Right cardiac atrium (tissue), 5 donors: Measurements from ENCODE around the gene PTPRN2. TPM values are rescaled to one million over a fixed set of nuclear protein-coding genes. Genes with fewer than 3 reads are reported as not detected.

Experiments
- ATAC-seq, 2 donors: fragments of 200-7000 bp; cut with Tn5 transposase; one replicate each; pipeline versions ENCODE4 v1.8.0 to v1.9.1; 2020; ENCODE audit warnings: moderate library complexity in 2 of 2, mild to moderate bottlenecking in 1 of 2
- DNase-seq, 3 donors: peaks; one replicate each; pipeline ENCODE4 v3.0.0-alpha.2; 2020
- H3K27ac ChIP-seq: one replicate; pipeline ENCODE4 v1.5.1; 2013; ENCODE audit warnings: mild to moderate bottlenecking, low read length, control low read depth, moderate library complexity
- H3K27me3 ChIP-seq: one replicate; pipeline ENCODE4 v1.6.1; 2013; ENCODE audit not compliant: control insufficient read depth, insufficient read depth
- H3K4me1 ChIP-seq: one replicate; pipeline ENCODE4 v1.6.1; 2013; ENCODE audit warnings: low read length; ENCODE audit not compliant: control insufficient read depth, insufficient read depth
- H3K4me3 ChIP-seq: one replicate; pipeline ENCODE4 v1.5.1; 2013; ENCODE audit warnings: low read length, control low read depth
- H3K9me3 ChIP-seq: one replicate; pipeline ENCODE4 v1.6.1; 2013; ENCODE audit warnings: low read length; ENCODE audit not compliant: control insufficient read depth
- WGBS: extraction: QIAGEN DNeasy Blood & Tissue Kit; methylation state at CpG from one replicate; pipeline ENCODE4 v1.1.7; 2013; 5-methylcytosine and 5-hydroxymethylcytosine counted together
- intact Hi-C, 4 donors: fragments of 100-400 bp; cut with DNase I; formaldehyde crosslinking; loops; one replicate each; pipeline versions ENCODE4 v1.11.0 to v1.14.0; 2022 to 2023
- polyA plus RNA-seq: library from polyadenylated mRNA; stranded (reverse); fragments of 200-250 nt; gene quantifications from one replicate; pipeline ENCODE4 v1.2.3, GENCODE V29; 2013
- total RNA-seq, 4 donors: library from RNA; stranded (reverse); fragmentation: NEBNext Ultra II Directional; extraction: Animal tissue kit (Norgen Biotek cat#: 25700); gene quantifications; one replicate each; pipeline ENCODE4 v1.2.1, GENCODE V29; 2021
- donor health status: healthy with polysubstance abuse.
- donor health status: DM: no; HTN: yes; CAD: no.
- donor health status: DM: no; HTN: no; CAD: no.
- donor health status: DM: no; HTN: yes; CAD: no; lungs with severe emphysema.
- donor health status: DM: yes; HTN: yes; CAD: no.

PTPRN2 gene
- total and polyA plus RNA-seq, 5 donors = 1.5 to 3.9 (median 1.9) TPM

- no peak for DNase-seq
- intact Hi-C loops = no loop called here
- no peak for ATAC-seq
- WGBS = 74% methylated on average over 8 of the region's 8 CpGs
- Histone ChIP-seq H3K27me3 (no peaks in the 10 kb centered on the region), H3K9me3 (no peaks in the 10 kb centered on the region), H3K4me3 (no peak overlapping the region), H3K4me1 (no peaks in the 10 kb centered on the region), H3K27ac (no peak overlapping the region)
Measured at GRCh38 chr7:157520249-157520648, 1067.4 kb downstream of the PTPRN2 start.

GRCh38 chr7:157519798-157520244 lies 1067.8 kb downstream of the PTPRN2 start:
- DNase-seq (peak in 1 of 3 donors; percentile 14), ATAC-seq (no peak)
- no peak overlapping the region for H3K27ac ChIP-seq
- WGBS = 56% methylated on average over 16 of the region's 16 CpGs
- H3K4me3 ChIP-seq = no peak overlapping the region
- no peaks in the 10 kb centered on the region for H3K9me3 ChIP-seq
- H3K4me1 ChIP-seq = no peaks in the 10 kb centered on the region
- intact Hi-C loops = no loop called here
- no peaks in the 10 kb centered on the region for H3K27me3 ChIP-seq

DNA sequence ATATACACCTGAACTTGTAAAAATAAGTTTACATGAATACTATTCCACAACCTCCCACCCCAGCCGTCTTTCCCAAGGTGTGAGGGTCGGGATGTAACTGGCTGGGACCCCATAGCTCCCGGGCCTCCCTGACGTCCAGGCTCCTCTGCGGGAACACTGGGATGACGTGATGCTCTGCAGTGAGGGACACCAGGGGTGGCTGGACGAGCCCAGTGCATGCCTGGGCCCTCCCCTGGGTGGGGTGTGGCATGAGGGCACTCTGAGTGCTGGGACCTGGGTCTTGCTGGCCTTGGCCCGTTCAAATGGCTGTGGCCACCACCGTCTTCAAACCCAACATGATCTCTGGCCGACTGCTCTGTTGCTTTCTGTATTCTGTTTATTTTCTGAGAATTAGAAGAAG lies 1068.4 kb downstream of the PTPRN2 start:
- ATAC-seq (no peak), DNase-seq (peak in 1 of 3 donors; percentile 14)
- H3K27me3 ChIP-seq = no peaks in the 10 kb centered on the region

GRCh38 chr7:157518514-157519175 lies 1069.0 kb downstream of the PTPRN2 start:
- ATAC-seq = no peak
- 85% methylated on average over 6 of the region's 6 CpGs for WGBS
- no peak for DNase-seq

More for the DNA sequence above, 1068.4 kb downstream of the PTPRN2 start:
- H3K4me1 ChIP-seq = no peaks in the 10 kb centered on the region
- H3K27ac ChIP-seq = no peak overlapping the region
- H3K4me3 ChIP-seq = no peak overlapping the region
- intact Hi-C loops = no loop called here
- 56% methylated on average over 10 of the region's 10 CpGs for WGBS
- no peaks in the 10 kb centered on the region for H3K9me3 ChIP-seq

DNA sequence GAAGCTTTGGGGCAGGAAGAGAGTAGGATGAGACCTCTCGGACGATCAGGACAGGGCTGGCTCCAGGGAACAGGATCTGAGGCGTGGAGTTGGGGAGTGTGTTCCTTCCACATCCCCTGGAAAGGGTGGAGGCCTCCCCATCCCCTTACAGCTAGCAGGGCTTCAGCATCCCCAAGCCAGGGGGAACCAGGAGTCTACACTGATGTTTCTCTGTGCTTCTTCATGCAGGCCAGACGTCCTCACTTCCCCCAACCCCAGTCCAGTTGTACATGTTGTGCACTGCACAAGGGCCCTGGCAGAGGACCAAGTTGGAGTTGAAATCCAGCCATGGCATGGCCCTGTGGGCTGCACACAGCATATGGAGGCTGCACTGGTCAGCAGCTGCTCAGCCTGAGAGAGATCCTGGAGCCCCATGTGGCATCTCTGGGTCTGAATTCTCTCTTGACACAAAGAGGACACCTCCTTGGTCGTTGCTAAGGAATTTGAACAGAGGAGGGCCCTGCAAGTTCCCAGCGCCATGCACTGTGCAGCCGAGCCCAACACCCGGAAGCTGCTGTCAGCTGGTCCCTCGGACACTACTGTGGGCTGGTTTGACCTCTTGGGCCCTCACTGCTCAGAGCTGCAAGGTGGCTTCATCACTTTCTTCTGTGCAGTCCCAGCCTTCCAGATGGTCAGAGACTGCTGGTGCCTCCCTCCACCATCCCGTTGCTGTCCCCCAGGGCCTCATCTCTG lies 1069.7 kb downstream of the PTPRN2 start:
- Histone ChIP-seq H3K4me3 (no peak overlapping the region), H3K9me3 (no peaks in the 10 kb centered on the region), H3K27ac (no peak overlapping the region), H3K27me3 (no peaks in the 10 kb centered on the region), H3K4me1 (no peaks in the 10 kb centered on the region)
- no peak for ATAC-seq
- intact Hi-C loops = no loop called here
- WGBS = 62% methylated on average over 10 of the region's 10 CpGs
- no peak for DNase-seq

More at GRCh38 chr7:157518514-157519175, 1069.0 kb downstream of the PTPRN2 start:
- H3K9me3 ChIP-seq = no peaks in the 10 kb centered on the region
- no peak overlapping the region for H3K4me3 ChIP-seq
- intact Hi-C loops = no loop called here
- H3K27me3 ChIP-seq = no peaks in the 10 kb centered on the region
- no peak overlapping the region for H3K27ac ChIP-seq
- no peaks in the 10 kb centered on the region for H3K4me1 ChIP-seq

GRCh38 chr7:157516911-157517781 lies 1070.5 kb downstream of the PTPRN2 start:
- Histone ChIP-seq H3K27ac (no peak overlapping the region), H3K4me1 (no peaks in the 10 kb centered on the region), H3K27me3 (no peaks in the 10 kb centered on the region), H3K9me3 (no peaks in the 10 kb centered on the region), H3K4me3 (no peak overlapping the region)
- intact Hi-C loops = no loop called here
- DNase-seq (peak in 1 of 3 donors; percentile 41), ATAC-seq (no peak)
- WGBS = 86% methylated on average over 25 of the region's 25 CpGs

DNA sequence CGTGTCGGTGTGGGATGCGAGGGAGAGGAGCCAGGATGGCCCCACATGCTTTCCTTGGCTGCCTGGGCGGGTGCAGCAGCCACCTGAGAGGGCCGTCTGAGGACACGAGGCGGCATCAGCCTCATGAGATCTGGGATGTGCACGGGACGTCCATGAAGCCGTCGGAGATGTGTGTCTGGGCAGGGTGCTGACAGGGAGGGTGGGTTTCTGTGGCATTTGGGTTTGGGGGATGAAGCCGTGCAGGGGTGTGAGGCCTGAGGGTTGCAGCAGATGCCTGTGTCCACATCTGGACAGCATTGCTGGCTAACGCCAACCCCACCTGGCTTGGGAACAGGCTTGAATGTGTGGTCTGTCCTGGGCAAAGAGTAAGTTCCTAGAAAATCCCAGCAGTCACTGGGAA lies 1071.3 kb downstream of the PTPRN2 start:
- H3K4me3 ChIP-seq = no peak overlapping the region
- intact Hi-C loops = no loop called here
- ATAC-seq (no peak), DNase-seq (no peak)
- 89% methylated on average over 13 of the region's 13 CpGs for WGBS
- no peaks in the 10 kb centered on the region for H3K9me3 ChIP-seq
- H3K27ac ChIP-seq = no peak overlapping the region
- no peaks in the 10 kb centered on the region for H3K4me1 ChIP-seq
- H3K27me3 ChIP-seq = no peaks in the 10 kb centered on the region

DNA sequence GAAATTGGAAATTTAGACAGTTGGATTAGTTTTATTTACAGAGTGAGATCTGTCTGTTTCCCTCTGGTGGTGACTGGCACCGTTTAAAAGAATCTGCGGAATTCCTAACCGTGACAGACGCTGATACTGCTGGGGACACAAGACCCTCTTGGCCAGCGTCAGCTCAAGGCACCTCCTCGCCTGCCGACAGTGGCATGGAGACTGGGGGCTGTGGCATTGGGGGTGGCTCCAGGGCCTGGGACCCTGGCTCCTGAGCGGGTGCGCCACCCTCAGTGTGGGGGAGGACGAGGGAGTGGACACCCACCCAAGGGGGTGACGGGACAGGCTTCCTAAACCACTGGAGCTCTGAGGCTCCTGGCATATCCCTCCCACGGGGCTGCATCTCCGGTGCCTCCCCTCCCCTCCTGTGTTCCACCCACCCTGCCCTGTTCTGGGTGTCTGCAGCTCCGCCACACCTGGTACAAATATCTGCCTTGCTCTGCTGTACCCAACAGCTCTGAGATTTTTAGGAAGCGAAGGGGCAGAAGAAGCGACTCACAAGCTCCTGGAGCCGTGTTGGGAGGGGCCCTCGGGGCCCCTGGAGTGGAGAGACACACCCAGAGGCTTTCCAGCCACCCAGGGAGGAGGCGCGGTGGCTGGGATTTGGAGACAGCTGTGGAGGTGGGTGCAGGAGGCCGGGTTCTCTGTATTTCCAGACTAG lies 1072.1 kb downstream of the PTPRN2 start:
- Histone ChIP-seq H3K9me3 (no peaks in the 10 kb centered on the region), H3K27me3 (no peaks in the 10 kb centered on the region), H3K4me3 (no peak overlapping the region), H3K4me1 (no peaks in the 10 kb centered on the region), H3K27ac (no peak overlapping the region)
- 55% methylated on average over 21 of the region's 21 CpGs for WGBS
- DNase-seq (no peak), ATAC-seq (peak in 1 of 2 donors; percentile 28)
- intact Hi-C loops = no loop called here

DNA sequence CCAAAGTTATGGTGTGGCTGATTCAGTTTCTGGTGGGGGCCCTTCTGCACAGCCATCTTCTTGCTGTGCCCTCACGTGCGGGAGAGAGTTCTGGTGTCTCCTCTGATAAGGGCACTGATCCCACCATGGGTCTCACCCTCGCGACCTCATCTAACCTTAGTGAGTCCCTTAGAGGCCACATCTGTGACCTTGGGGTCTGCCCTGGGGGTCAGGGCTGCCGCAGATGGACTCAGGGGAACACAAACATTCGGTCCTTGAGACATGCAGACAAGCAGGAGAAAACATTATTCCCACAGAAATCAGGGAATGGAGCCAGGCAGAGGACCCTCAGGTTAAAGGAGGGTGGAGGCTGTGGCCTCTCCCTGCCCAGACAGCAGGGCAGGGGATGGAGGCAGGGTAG lies 1072.9 kb downstream of the PTPRN2 start:
- H3K27ac ChIP-seq = no peak overlapping the region
- no peak overlapping the region for H3K4me3 ChIP-seq
- no peaks in the 10 kb centered on the region for H3K27me3 ChIP-seq
- DNase-seq (no peak), ATAC-seq (no peak)
- no peaks in the 10 kb centered on the region for H3K9me3 ChIP-seq
- H3K4me1 ChIP-seq = no peaks in the 10 kb centered on the region
- WGBS = 70% methylated on average over 6 of the region's 6 CpGs
- intact Hi-C loops = no loop called here

GRCh38 chr7:157514306-157514705 lies 1073.3 kb downstream of the PTPRN2 start:
- no peak overlapping the region for H3K27ac ChIP-seq
- DNase-seq (no peak), ATAC-seq (no peak)
- H3K27me3 ChIP-seq = no peaks in the 10 kb centered on the region
- 70% methylated on average over 11 of the region's 11 CpGs for whole genome bisulfite sequencing
- H3K9me3 ChIP-seq = no peaks in the 10 kb centered on the region
- H3K4me3 ChIP-seq = no peak overlapping the region
- H3K4me1 ChIP-seq = no peaks in the 10 kb centered on the region
- intact Hi-C loops = no loop called here
